Neural crest cell (in vitro differentiated cells): ENCODE results near the gene C2orf42. TPM values are rescaled to one million over a fixed set of nuclear protein-coding genes. Genes with fewer than 3 reads are reported as not detected.
A peak's percentile ranks its signal among the peaks of the same experiment; 100 is the strongest.
"Not testable (repeated sequence)": the region's sequence is repeated elsewhere in the genome, so short reads cannot be mapped to it uniquely, and the experiment has no call there.

Source experiments
- DNase-seq: peaks from one replicate; pipeline ENCODE4 v3.0.0; 2021; ENCODE audit warnings: low read depth, mixed read lengths, low spot score
- H3K27ac Mint-ChIP-seq: one replicate; pipeline ENCODE4 v1.8.0; 2021; ENCODE audit warnings: mild to moderate bottlenecking, mixed read lengths; ENCODE audit not compliant: unreplicated experiment
- H3K27me3 Mint-ChIP-seq: 2 replicates; pipeline ENCODE4 v1.8.0; 2021; ENCODE audit warnings: low read depth, mild to moderate bottlenecking, mixed read lengths
- H3K36me3 Mint-ChIP-seq: 2 replicates; pipeline ENCODE4 v1.8.0; 2021; ENCODE audit warnings: low read depth, mild to moderate bottlenecking, mixed read lengths
- H3K4me1 Mint-ChIP-seq: 2 replicates; pipeline ENCODE4 v1.8.0; 2021; ENCODE audit warnings: mixed read lengths
- H3K4me3 Mint-ChIP-seq: one replicate; pipeline ENCODE4 v1.8.0; 2021; ENCODE audit warnings: mild to moderate bottlenecking, mixed read lengths
- H3K9me3 Mint-ChIP-seq: 2 replicates; pipeline ENCODE4 v1.8.0; 2021; ENCODE audit warnings: mixed read lengths
- CTCF ChIP-seq: fragments of 200-600 bp; sonication (generic); conservative IDR thresholded peaks from 2 replicates; pipeline ENCODE4 v1.5.0; 2021; ENCODE audit warnings: antibody characterized with exemption, mild to moderate bottlenecking
- total RNA-seq: library from RNA; stranded (reverse); gene quantifications from 2 replicates; pipeline ENCODE4 v1.2.1, GENCODE V29; 2021

C2orf42 gene
- total RNA-seq, 1 donor from 2014 or later: 19.5 TPM

- no peaks in the 10 kb centered on the region for H3K9me3 Mint-ChIP-seq
- H3K36me3 Mint-ChIP-seq: peaks cover 10% of the 10 kb centered on the region
- TF ChIP-seq CTCF: no peak
- no peak for DNase-seq
- H3K4me1 Mint-ChIP-seq: no peaks in the 10 kb centered on the region
- H3K27me3 Mint-ChIP-seq: no peaks in the 10 kb centered on the region
- no peak overlapping the region for H3K27ac Mint-ChIP-seq
- no peak overlapping the region for H3K4me3 Mint-ChIP-seq
Observed at GRCh38 chr2:70161069-70161534, 29.7 kb downstream of the C2orf42 start.

GRCh38 chr2:70160545-70160944 is 30.3 kb downstream of the C2orf42 start:
- DNase-seq: no peak
- no peak for TF ChIP-seq CTCF

GRCh38 chr2:70149130-70149686 is 41.6 kb downstream of the C2orf42 start:
- not testable (repeated sequence) for H3K27me3 Mint-ChIP-seq

More at GRCh38 chr2:70160545-70160944, 30.3 kb downstream of the C2orf42 start:
- no peaks in the 10 kb centered on the region for H3K4me1 Mint-ChIP-seq
- no peak overlapping the region for H3K27ac Mint-ChIP-seq
- H3K27me3 Mint-ChIP-seq: no peaks in the 10 kb centered on the region
- H3K36me3 Mint-ChIP-seq: peaks cover 9% of the 10 kb centered on the region
- H3K9me3 Mint-ChIP-seq: no peaks in the 10 kb centered on the region
- no peak overlapping the region for H3K4me3 Mint-ChIP-seq

GRCh38 chr2:70148211-70148760 is 42.5 kb downstream of the C2orf42 start:
- not testable (repeated sequence) for H3K4me3 Mint-ChIP-seq, H3K27me3 Mint-ChIP-seq, H3K9me3 Mint-ChIP-seq, H3K27ac Mint-ChIP-seq, H3K4me1 Mint-ChIP-seq, DNase-seq
- peaks cover 26% of the 10 kb centered on the region for H3K36me3 Mint-ChIP-seq

More at GRCh38 chr2:70149130-70149686, 41.6 kb downstream of the C2orf42 start:
- H3K27ac Mint-ChIP-seq, H3K4me3 Mint-ChIP-seq, DNase-seq, H3K4me1 Mint-ChIP-seq, H3K9me3 Mint-ChIP-seq: not testable (repeated sequence)
- H3K36me3 Mint-ChIP-seq: peaks cover 26% of the 10 kb centered on the region

- TF ChIP-seq CTCF: no peak
Observed at GRCh38 chr2:70145851-70146739, 44.7 kb downstream of the C2orf42 start.

GRCh38 chr2:70145144-70145490 is 45.7 kb downstream of the C2orf42 start:
- peaks cover 16% of the 10 kb centered on the region for H3K36me3 Mint-ChIP-seq
- peak overlapping the region; percentile 85 for H3K27ac Mint-ChIP-seq
- H3K4me3 Mint-ChIP-seq: peak overlapping the region; percentile 54
- TF ChIP-seq CTCF: no peak
- peaks cover 26% of the 10 kb centered on the region for H3K4me1 Mint-ChIP-seq
- H3K27me3 Mint-ChIP-seq: no peaks in the 10 kb centered on the region
- no peak for DNase-seq
- peaks cover 3% of the 10 kb centered on the region for H3K9me3 Mint-ChIP-seq

More at GRCh38 chr2:70145851-70146739, 44.7 kb downstream of the C2orf42 start:
- Mint-ChIP-seq H3K4me1 (peaks cover 16% of the 10 kb centered on the region), H3K9me3 (peaks cover 3% of the 10 kb centered on the region), H3K27me3 (no peaks in the 10 kb centered on the region), H3K27ac (peak overlapping the region; percentile 31), H3K36me3 (peaks cover 21% of the 10 kb centered on the region), H3K4me3 (no peak overlapping the region)
- DNase-seq: no peak
